SK-N-SH (cell line): ENCODE results near the gene PFKFB2. TPM values are rescaled to one million over a fixed set of nuclear protein-coding genes. Genes with fewer than 3 reads are reported as not detected.

Source experiments
- CTCF ChIA-PET: fragments of 300-600, 350-600 bp; formaldehyde crosslinking; extraction: SDS; loops from one replicate; lab custom pipeline; 2021; lab: Yijun Ruan, JAX
- POLR2A ChIA-PET: fragments of 350-600 bp; sonication (Branson Sonifier 250); formaldehyde crosslinking; extraction: SDS; loops from one replicate; lab custom pipeline; 2020; ENCODE audit warnings: antibody characterized with exemption, inconsistent platforms; lab: Yijun Ruan, JAX
- DNase-seq: peaks from one replicate; pipeline ENCODE4 v3.0.0; 2012
- H2AFZ ChIP-seq: fragments of 200-600 bp; sonication (generic); 2 replicates; pipeline ENCODE4 v1.8.1; 2016; ENCODE audit warnings: antibody characterized with exemption, mild to moderate bottlenecking, low read depth
- H3F3A ChIP-seq: fragments of 200-600 bp; sonication (generic); replicated peaks from 2 replicates; pipeline ENCODE3; 2016; ENCODE audit warnings: antibody characterized with exemption, mild to moderate bottlenecking; ENCODE audit not compliant: insufficient read depth
- H3K27ac ChIP-seq, 2 experiments: fragments of 200-500 bp in 1 of 2; fragments of 200-600 bp in 1 of 2; sonication (Bioruptor generic) in 1 of 2; sonication (generic), shearing (Covaris generic) in 1 of 2; 2 replicates each; pipeline versions ENCODE4 v1.5.1 to v1.6.1; 2014 to 2016; ENCODE audit warnings: low read depth in 2 of 2, inconsistent platforms in 1 of 2, low read length in 1 of 2, mild to moderate bottlenecking in 1 of 2, mixed read lengths in 1 of 2
- H3K27me3 ChIP-seq: fragments of 200-600 bp; sonication (generic), shearing (Covaris generic); 2 replicates; pipeline ENCODE4 v1.6.1; 2016; ENCODE audit warnings: mixed run types; ENCODE audit not compliant: insufficient read depth
- H3K36me3 ChIP-seq, 2 experiments: fragments of 200-500 bp in 1 of 2; fragments of 200-600 bp in 1 of 2; sonication (Bioruptor generic) in 1 of 2; sonication (generic) in 1 of 2; replicated peaks in 1 of 2; 2 replicates each; pipeline versions ENCODE3 to v1.5.1; 2014 to 2016; ENCODE audit warnings: low read length in 1 of 2, mild to moderate bottlenecking in 1 of 2; ENCODE audit not compliant: insufficient read depth in 2 of 2, control insufficient read depth in 1 of 2
- H3K4me1 ChIP-seq, 2 experiments: fragments of 200-500 bp in 1 of 2; fragments of 200-600 bp in 1 of 2; sonication (Bioruptor generic) in 1 of 2; sonication (generic), shearing (Covaris generic) in 1 of 2; 2 replicates each; pipeline versions ENCODE4 v1.5.1 to v1.6.1; 2014 to 2016; ENCODE audit warnings: low read depth in 1 of 2, low read length in 1 of 2, mixed run types in 1 of 2; ENCODE audit not compliant: insufficient read depth in 2 of 2, control insufficient read depth in 1 of 2
- H3K4me2 ChIP-seq: fragments of 200-600 bp; sonication (generic), shearing (Covaris generic); 2 replicates; pipeline ENCODE4 v1.6.1; 2017; ENCODE audit warnings: mixed run types
- H3K4me3 ChIP-seq, 2 experiments: fragments of 200-500 bp in 1 of 2; fragments of 200-600 bp in 1 of 2; sonication (Bioruptor generic) in 1 of 2; sonication (generic), shearing (Covaris generic) in 1 of 2; 2 replicates each; pipeline versions ENCODE4 v1.5.1 to v1.8.1; 2014 to 2016; ENCODE audit warnings: low read depth in 2 of 2, inconsistent platforms in 1 of 2, low read length in 1 of 2, mild to moderate bottlenecking in 1 of 2, mixed read lengths in 1 of 2, moderate library complexity in 1 of 2
- H3K79me2 ChIP-seq: fragments of 200-600 bp; sonication (generic); 2 replicates; pipeline ENCODE4 v1.8.1; 2017; ENCODE audit warnings: mild to moderate bottlenecking; ENCODE audit not compliant: insufficient read depth
- H3K9ac ChIP-seq: fragments of 200-600 bp; sonication (generic); 2 replicates; pipeline ENCODE4 v1.6.1; 2017; ENCODE audit warnings: mixed run types
- H3K9me2 ChIP-seq: fragments of 200-600 bp; sonication (generic); 2 replicates; pipeline ENCODE4 v1.6.1; 2017; ENCODE audit warnings: mixed run types
- H3K9me3 ChIP-seq: fragments of 200-600 bp; sonication (generic); 2 replicates; pipeline ENCODE4 v1.6.1; 2017; ENCODE audit warnings: mixed run types, mild to moderate bottlenecking, moderate library complexity
- H4K20me1 ChIP-seq: fragments of 200-600 bp; sonication (generic); 2 replicates; pipeline ENCODE4 v1.6.1; 2017; ENCODE audit warnings: mild to moderate bottlenecking, mixed run types; ENCODE audit not compliant: insufficient read depth
- CHD2 ChIP-seq: fragments of 150-350 bp; IDR thresholded peaks from 2 replicates; pipeline ENCODE4 v1.6.1; 2018; ENCODE audit warnings: low read length; ENCODE audit not compliant: partially characterized antibody
- CTCF ChIP-seq: fragments of 200-600 bp; sonication (generic); IDR thresholded peaks from 2 replicates; pipeline ENCODE4 v1.6.1; 2017; ENCODE audit warnings: antibody characterized with exemption, mild to moderate bottlenecking, moderate library complexity
- FOSL2 ChIP-seq: IDR thresholded peaks from 2 replicates; pipeline ENCODE4 v1.4.0; 2012; ENCODE audit warnings: low read depth, mild to moderate bottlenecking, moderate library complexity, borderline replicate concordance
- FOXJ3 ChIP-seq: sonication (generic); formaldehyde crosslinking; IDR thresholded peaks from 2 replicates; pipeline ENCODE4 v1.5.1; 2020; ENCODE audit warnings: mild to moderate bottlenecking, missing genetic modification reagents
- FOXM1 ChIP-seq: IDR thresholded peaks from 2 replicates; pipeline ENCODE4 v1.4.0; 2012; ENCODE audit warnings: low read depth, mild to moderate bottlenecking
- GATA2 ChIP-seq: sonication (generic); formaldehyde crosslinking; IDR thresholded peaks from 2 replicates; pipeline ENCODE4 v1.5.0; 2020; ENCODE audit warnings: mild to moderate bottlenecking, missing genetic modification reagents
- MEF2A ChIP-seq: IDR thresholded peaks from 2 replicates; pipeline ENCODE4 v1.4.0; 2012; ENCODE audit warnings: low read depth, borderline replicate concordance
- NFIC ChIP-seq: IDR thresholded peaks from 2 replicates; pipeline ENCODE4 v1.4.0; 2012; ENCODE audit warnings: borderline replicate concordance
- RCOR1 ChIP-seq: fragments of 150-350 bp; IDR thresholded peaks from 2 replicates; pipeline ENCODE4 v1.6.1; 2017; ENCODE audit warnings: antibody characterized with exemption, low read length
- RFX5 ChIP-seq: IDR thresholded peaks from 2 replicates; pipeline ENCODE4 v1.6.1; 2012; ENCODE audit warnings: mild to moderate bottlenecking, improper control_type of control experiment, low read length
- RXRA ChIP-seq: IDR thresholded peaks from 2 replicates; pipeline ENCODE4 v1.4.0; 2012; ENCODE audit warnings: low read depth, mild to moderate bottlenecking, borderline replicate concordance
- SIN3A ChIP-seq: IDR thresholded peaks from 2 replicates; pipeline ENCODE4 v1.6.1; 2012; ENCODE audit warnings: low read depth, mild to moderate bottlenecking, low read length, moderate library complexity, borderline replicate concordance
- SMC3 ChIP-seq: IDR thresholded peaks from 2 replicates; pipeline ENCODE4 v1.6.1; 2012; ENCODE audit warnings: low read depth, low read length, improper control_type of control experiment
- TEAD4 ChIP-seq: IDR thresholded peaks from 2 replicates; pipeline ENCODE4 v1.4.0; 2012; ENCODE audit warnings: mild to moderate bottlenecking, borderline replicate concordance; ENCODE audit not compliant: insufficient read depth
- YY1 ChIP-seq: IDR thresholded peaks from 2 replicates; pipeline ENCODE4 v1.4.0; 2012; ENCODE audit warnings: low read depth, mild to moderate bottlenecking
- WGBS: methylation state at CpG from one replicate; pipeline ENCODE4 v1.1.6; 2017; ENCODE audit warnings: low lambda C conversion rate; 5-methylcytosine and 5-hydroxymethylcytosine counted together
- polyA plus RNA-seq, 3 experiments: library from polyadenylated mRNA; depleted of rRNA; stranded (reverse); fragments of >200 nt; gene quantifications; 2 replicates each; pipeline ENCODE4 v1.2.3, GENCODE V29; 2012
- TF ChIP-seq, protein P1 (sequence below): IDR thresholded peaks from 2 replicates; pipeline ENCODE4 v1.4.0; 2012; ENCODE audit warnings: low read depth
- TF ChIP-seq, protein P2 (sequence below): IDR thresholded peaks from 2 replicates; pipeline ENCODE4 v1.6.1; 2012; ENCODE audit warnings: mild to moderate bottlenecking, low read depth, low read length, moderate library complexity

PFKFB2 gene
- polyA plus RNA-seq, 1 of the 3 experiments (the other 2 are of a cell fraction) = 1.8 TPM

DNA sequence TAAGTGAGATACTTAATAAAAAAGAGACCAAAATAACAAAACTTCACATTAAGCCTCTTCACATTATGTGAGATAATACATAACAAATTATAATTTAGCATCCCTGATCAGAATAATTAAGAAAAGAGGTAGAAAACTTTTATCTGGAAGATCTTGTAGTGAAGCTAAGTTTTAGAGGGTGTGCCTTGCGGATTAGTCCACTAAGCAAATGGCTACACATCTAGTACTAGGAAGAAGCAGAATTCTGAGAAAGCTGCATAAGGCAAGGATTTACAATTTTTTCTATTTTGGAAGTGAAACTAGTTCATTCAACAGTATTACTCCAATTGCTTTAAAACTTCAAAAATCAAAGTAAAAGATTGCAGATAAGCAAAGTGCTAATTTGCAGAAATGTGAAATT, 5.6 kb upstream of the PFKFB2 start:
- Histone ChIP-seq H3K4me1 (peaks cover 19 to 25% of the 10 kb centered on the region in 2 experiments), H3F3A (peaks cover 11% of the 10 kb centered on the region), H2AFZ (no peak overlapping the region), H3K4me3 (no peak overlapping the region), H3K9ac (no peak overlapping the region), H4K20me1 (peaks cover 13% of the 10 kb centered on the region), H3K36me3 (peaks cover 45 to 54% of the 10 kb centered on the region in 2 experiments), H3K9me3 (no peaks in the 10 kb centered on the region), H3K27me3 (no peaks in the 10 kb centered on the region)
- WGBS = 100% methylated on average over 1 of the region's 1 CpG
- ChIA-PET CTCF (interaction anchor here (1.1 to 1.9 kb wide), 7 partner anchors 14 to 452 kb away, joined by 3 to 8 read pairs (median 5); partner anchors contain the start of gene C1orf116), POLR2A (no interaction called here)
- TF ChIP-seq YY1 = no peak
- TF ChIP-seq, protein P1, sequence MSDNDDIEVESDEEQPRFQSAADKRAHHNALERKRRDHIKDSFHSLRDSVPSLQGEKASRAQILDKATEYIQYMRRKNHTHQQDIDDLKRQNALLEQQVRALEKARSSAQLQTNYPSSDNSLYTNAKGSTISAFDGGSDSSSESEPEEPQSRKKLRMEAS = no peak
- TF ChIP-seq, all 33 proteins: peak for 0
- DNase-seq = no peak
- Histone ChIP-seq H3K9me2 (no peaks in the 10 kb centered on the region), H3K4me2 (no peak overlapping the region), H3K79me2 (peaks cover 62% of the 10 kb centered on the region), H3K27ac (no peak overlapping the region)

DNA sequence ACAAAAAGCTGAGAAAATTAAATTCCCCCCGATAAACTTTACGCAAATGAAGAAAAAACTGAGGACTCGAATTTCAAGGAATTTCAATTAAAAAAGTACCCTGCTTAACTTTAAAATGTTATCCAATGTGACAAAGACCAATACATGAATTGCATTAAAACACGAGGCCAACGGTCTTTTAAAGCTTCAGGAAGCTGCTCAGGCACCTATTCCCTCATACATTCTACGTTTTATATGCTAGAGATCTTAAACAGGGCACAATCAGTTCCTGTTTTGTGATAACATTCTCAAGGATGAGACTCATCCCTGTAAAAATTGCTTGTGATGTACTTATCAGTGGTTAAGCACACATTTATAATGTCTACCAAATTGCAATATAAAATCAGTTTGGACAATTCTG, 5.0 kb upstream of the PFKFB2 start:
- H2AFZ ChIP-seq = no peak overlapping the region
- H3K4me2 ChIP-seq = no peak overlapping the region
- H3K36me3 ChIP-seq = peaks cover 45 to 54% of the 10 kb centered on the region in 2 experiments
- no peak for DNase-seq
- no peaks in the 10 kb centered on the region for H3K27me3 ChIP-seq
- H4K20me1 ChIP-seq = peaks cover 13% of the 10 kb centered on the region
- peaks cover 19 to 26% of the 10 kb centered on the region in 2 experiments for H3K4me1 ChIP-seq
- no peak overlapping the region for H3K4me3 ChIP-seq
- no peak overlapping the region for H3K27ac ChIP-seq
- TF ChIP-seq RXRA = no peak
- TF ChIP-seq TEAD4 = no peak
- TF ChIP-seq CHD2 = no peak
- no peak for TF ChIP-seq GATA2 (CRISPR knock-in tag)
- no peak for TF ChIP-seq SIN3A
- TF ChIP-seq CTCF = no peak
- TF ChIP-seq FOSL2 = no peak
- TF ChIP-seq FOXM1 = no peak
- TF ChIP-seq NFIC = no peak
- TF ChIP-seq, protein P2, sequence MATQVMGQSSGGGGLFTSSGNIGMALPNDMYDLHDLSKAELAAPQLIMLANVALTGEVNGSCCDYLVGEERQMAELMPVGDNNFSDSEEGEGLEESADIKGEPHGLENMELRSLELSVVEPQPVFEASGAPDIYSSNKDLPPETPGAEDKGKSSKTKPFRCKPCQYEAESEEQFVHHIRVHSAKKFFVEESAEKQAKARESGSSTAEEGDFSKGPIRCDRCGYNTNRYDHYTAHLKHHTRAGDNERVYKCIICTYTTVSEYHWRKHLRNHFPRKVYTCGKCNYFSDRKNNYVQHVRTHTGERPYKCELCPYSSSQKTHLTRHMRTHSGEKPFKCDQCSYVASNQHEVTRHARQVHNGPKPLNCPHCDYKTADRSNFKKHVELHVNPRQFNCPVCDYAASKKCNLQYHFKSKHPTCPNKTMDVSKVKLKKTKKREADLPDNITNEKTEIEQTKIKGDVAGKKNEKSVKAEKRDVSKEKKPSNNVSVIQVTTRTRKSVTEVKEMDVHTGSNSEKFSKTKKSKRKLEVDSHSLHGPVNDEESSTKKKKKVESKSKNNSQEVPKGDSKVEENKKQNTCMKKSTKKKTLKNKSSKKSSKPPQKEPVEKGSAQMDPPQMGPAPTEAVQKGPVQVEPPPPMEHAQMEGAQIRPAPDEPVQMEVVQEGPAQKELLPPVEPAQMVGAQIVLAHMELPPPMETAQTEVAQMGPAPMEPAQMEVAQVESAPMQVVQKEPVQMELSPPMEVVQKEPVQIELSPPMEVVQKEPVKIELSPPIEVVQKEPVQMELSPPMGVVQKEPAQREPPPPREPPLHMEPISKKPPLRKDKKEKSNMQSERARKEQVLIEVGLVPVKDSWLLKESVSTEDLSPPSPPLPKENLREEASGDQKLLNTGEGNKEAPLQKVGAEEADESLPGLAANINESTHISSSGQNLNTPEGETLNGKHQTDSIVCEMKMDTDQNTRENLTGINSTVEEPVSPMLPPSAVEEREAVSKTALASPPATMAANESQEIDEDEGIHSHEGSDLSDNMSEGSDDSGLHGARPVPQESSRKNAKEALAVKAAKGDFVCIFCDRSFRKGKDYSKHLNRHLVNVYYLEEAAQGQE = no peak
- no peak for TF ChIP-seq MEF2A
- no peak for TF ChIP-seq FOXJ3 (CRISPR knock-in tag)
- TF ChIP-seq RCOR1 = no peak
- no peak for TF ChIP-seq RFX5
- TF ChIP-seq SMC3 = no peak
- H3F3A ChIP-seq = peaks cover 12% of the 10 kb centered on the region
- H3K9me2 ChIP-seq = no peaks in the 10 kb centered on the region
- H3K79me2 ChIP-seq = peaks cover 62% of the 10 kb centered on the region
- POLR2A ChIA-PET = no interaction called here
- 89% methylated on average over 6 of the region's 6 CpGs for WGBS
- no peak overlapping the region for H3K9ac ChIP-seq
- CTCF ChIA-PET = interaction anchor here (1.1 to 1.9 kb wide), 4 partner anchors 21 to 42 kb away, joined by 3 to 8 read pairs (median 6); no protein-coding TSS in a partner anchor
- H3K9me3 ChIP-seq = no peaks in the 10 kb centered on the region
